HG02678 (cell line): ENCODE results near the gene UNKL.

Source experiments
- ATAC-seq: cut with Tn5 transposase; IDR thresholded peaks from one replicate; pipeline ENCODE4 v1.9.1; 2021; ENCODE audit warnings: mild to moderate bottlenecking, moderate library complexity; ENCODE audit not compliant: unreplicated experiment

The UNKL gene

DNA sequence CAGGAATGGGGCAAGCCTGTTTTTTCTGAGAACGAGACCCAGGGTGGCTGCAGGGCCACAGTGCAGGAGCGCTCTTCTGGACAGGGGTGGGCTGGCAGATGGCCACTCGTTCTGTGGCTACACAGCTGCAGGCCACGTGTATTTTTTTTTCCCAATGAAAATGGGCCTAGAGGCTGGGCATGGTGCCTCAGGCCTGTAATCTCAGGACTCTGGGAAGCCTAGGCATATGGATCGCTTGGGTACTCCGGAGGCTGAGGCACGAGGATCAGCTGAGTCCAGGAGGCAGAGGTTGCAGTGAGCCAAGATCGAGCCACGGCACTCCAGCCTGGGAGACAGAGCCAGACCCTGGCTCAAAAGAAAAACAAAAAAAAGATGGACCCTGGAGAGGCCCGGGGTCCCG, 6.8 kb downstream of the UNKL start:
- ATAC-seq = no peak

DNA sequence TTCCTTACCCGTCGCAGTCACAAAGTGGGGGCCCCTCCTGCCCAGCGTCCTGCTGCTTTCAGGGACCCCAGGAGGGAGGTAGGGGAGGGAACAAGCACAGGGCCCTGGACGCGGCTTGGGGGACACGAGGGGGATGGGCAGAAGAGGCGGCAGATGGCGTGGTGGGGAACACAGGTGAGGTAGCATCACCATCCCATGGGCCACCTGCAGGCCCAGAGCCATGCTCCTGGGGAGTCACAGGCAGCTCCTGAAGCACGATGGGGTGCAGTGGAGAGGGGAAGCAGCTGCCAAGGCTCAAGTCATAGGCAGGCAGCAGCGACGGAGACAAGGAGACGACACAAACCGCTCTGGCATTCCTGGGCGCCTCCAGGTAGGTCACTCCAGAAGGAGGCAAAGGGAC, 10.8 kb downstream of the UNKL start:
- ATAC-seq = no peak

DNA sequence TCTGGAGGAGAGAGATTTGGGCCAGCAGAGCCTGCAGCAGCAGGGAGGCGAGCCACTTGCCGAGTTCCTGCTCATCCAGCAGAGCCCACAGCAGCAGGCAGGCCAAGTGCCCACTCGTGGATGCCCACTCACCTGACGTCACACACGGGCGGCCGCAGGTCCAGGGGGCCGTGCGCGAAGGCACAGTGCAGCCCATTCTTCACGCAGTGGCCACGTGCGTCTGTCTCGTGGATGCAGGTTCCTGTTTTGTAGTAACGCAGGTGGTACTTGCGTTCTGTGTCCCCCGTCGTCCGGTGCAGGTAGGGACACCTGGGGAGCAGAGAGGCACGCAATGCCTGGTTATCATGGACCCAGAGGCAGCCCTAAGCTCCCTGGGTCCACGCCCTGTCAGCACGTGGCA, 11.5 kb downstream of the UNKL start:
- no peak for ATAC-seq

DNA sequence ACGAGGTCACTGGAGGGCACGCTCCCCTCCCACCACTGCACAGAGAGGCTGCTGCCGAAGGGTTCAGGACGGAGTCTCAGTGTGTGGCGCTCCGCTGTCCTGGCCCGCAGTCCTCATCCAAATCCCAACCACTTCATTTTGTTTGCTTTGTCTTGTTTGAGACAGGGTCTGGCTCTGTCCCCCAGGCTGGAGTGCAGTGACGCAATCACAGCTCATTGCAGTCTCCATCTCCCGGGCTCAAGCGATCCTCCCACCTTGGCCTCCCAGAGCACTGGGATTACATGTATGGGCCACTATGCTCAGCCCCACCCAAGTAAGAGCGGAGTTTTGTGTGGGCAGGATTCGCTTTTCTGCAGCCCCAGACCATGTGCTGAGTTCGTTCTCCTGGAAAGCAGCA, 12.7 kb downstream of the UNKL start:
- ATAC-seq = no peak

DNA sequence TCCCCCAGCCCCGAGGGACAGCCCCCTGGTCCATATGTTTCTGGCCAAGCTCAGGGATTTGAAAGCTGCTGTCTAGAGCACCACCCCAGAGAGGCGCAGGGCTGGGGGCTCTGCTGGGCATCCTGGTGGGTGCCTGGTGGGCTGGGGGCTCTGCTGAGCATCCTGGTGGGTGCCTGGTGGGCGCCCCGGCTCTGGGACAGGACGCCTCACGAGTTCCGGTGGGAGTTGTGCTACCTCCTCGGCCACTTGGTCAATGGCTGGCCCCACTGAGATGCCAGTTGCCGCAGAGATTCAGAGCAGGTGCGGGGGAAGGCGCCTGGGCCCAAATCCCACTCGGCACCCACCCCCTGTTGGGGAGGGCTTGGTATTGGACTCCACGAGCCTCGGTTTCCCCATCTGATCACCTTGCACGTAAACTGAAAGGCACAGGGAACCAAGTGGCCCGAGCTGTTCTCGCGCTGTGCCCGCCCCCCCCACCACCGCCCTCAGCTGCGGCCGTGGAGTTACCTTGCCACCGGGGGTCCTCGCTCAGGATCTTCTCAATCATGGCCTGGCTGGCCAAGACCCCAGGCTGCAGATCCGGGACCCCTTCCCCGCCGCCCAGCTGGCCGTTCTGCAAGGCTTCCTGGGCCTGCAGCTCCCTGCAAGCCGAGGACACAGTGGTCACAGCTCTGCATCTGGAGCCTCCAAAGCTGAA, 13.3 kb downstream of the UNKL start:
- no peak for ATAC-seq

DNA sequence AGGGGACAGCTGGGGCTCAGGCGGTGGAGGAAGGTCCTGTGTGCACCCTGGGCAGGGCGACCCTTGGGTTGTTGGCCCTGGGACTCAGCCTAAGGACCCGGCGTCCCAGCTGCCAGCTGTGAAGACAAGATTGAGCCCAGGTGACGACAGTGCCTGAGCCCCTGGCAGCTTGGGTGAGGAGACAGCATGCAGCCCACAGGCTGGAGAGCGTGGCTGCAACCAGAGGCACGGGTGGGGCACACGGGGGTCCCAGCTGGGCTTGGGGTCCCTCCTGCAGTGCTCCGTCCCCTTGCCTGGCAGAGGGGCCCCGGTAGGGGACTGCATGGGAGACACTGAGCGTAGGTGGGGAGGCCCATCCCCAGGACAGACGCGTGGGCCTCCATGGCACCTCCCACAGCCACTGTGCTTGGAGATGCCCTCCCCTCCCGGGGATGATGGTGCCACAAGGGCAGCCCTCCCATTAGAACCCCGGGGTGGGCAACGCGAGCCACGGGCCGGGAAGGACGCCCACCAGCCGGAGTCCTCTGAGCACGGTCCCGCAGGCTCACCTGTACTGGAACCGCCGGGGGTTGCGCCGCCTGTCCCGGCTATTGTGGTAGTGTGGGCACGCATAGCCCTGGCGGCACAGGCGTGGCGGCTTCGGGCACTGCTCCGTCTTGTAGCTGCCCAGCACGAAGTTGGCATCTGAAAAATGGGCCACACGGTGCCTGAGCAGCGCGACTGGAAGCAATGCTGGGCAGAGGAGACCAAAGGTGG, 15.5 kb downstream of the UNKL start:
- ATAC-seq = no peak

DNA sequence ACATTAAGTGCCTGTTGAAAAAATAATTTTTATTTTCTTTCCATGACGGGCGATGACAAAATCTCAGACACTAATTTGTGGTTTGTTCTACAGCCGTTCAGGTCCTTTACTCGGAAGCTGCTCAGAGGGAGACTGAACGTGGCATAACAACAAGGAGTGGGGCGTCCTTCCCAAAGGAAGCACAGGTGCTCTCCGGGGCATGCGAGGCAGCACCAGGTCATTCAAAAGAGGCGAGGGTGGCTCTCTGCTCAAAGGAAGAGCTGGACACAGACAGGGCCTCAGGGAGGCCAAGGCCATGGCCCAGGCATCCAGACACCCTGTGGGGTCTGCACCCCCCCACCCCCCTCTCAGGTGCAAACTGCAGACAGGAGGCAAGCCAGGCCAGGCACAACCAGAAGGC, 16.2 kb downstream of the UNKL start:
- ATAC-seq = no peak

DNA sequence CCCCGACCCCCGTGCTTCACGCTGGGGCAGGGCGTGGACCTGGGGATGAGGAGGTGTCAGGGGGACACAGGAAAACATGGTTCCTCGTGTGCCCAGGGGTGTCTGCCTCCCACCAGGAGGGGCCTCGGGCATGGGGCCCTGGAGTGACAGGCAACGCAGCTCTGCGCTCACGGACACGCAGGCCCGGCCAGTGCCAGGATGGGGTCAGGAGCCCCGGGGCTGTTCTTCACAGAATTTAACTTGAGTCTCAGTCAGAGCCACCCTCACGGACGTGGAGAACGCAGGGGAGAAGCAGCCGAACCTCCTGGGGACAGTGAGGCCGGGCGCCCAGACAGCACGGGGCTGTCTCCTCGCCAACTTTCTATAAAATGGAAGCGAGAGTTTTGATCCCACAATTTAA, 16.7 kb downstream of the UNKL start:
- ATAC-seq = no peak

DNA sequence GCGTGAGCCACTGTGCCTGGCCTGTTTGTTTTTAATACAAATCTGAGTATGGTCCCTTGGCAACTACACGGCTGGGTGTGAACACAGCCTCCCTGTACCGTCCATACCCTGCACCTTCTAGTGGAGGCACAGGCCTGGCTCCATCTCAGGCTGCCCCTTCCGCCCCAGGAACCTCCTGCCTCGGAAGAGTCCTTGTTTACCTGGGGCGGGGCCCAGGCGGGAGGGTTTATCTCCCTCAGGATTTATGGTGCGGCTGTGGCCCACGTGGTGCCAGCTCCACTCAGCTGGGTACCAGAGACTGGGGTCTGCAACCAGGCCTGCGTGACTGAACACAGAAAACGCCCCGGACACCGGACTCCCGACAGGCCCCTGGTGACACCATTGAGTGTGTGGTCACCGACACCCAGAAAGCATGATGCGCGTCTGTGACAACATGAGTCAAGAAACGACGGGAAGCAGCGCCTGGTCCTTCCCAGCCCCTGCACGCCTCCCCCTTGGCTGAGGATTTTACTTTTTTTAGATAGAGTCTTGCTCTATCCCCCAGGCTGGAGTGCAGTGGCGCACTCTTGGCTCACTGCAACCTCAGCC, 19.0 kb downstream of the UNKL start:
- no peak for ATAC-seq

DNA sequence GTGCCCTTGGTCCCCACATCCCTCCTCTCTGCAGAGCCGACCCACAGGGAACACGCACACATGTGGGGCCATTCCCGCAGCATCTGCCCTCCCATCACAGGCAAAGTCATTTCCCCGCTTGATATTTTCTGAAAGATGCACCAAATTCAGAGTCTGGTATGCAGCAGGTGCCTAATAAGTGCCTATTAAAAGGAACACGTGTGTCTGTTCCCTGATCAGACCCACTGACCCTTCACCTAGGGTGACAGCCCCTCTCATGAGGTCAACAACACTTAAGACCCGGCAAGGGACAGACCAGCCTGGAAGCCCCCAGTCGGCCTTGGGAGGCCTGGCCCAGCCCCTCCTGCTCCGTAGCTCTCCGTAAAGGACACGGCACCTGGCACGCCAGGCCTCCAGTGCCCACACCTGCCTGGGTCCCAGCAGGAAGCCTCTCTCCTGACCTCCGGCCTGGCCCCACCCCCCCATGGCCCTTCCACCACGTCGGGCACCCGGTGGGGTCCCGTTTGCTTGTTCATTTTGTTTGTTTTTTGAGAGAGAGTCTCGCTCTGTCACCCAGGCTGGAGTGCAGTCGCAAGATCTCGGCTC, 20.0 kb downstream of the UNKL start:
- ATAC-seq = no peak

DNA sequence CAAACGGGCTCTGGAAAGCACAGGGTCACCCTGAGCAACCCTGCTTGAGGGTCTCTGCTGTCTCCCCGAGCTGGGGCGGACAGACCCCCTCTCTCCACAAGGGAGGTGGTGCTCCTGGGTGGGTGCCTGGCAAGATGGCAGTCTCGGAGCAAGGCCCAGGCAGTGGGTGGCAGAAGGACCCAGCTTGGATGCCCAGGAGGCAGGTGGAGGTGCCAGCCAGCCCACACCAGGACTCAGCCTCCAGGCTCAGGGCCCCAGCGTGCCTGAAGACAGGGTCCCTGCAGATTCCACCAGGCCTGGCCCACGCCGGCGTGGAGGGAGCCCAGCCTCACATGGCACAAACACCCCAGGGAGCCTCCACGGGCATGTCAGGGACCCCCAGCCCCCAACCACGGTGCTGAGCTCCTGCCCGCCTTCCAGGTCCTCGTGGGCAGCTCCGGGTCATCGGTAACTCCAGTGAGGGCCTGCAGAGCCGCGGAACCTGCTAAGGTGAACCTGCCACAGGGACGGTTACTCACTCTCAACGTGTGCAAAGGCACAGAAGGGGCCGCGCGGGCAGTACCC, 20.8 kb downstream of the UNKL start:
- ATAC-seq = no peak

DNA sequence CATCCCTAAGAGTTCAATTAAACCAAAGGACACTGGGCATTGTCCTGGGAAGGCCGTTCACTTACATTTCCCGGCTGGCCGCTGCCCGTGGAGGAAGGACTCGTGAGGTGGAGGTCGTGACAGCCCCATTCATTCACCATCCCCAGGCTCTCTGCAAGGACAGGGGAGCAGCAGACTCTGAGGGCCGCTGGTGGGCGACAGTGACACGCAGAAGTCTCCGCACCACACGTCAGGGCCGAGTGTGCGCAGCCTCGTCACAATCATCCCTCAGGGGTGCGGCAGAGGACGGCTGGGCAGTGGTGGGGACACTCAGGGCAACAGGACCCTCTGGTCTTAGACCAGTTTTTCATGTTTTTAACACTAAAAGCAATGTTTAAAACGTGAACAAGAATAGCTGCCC, 21.7 kb downstream of the UNKL start:
- no peak for ATAC-seq

DNA sequence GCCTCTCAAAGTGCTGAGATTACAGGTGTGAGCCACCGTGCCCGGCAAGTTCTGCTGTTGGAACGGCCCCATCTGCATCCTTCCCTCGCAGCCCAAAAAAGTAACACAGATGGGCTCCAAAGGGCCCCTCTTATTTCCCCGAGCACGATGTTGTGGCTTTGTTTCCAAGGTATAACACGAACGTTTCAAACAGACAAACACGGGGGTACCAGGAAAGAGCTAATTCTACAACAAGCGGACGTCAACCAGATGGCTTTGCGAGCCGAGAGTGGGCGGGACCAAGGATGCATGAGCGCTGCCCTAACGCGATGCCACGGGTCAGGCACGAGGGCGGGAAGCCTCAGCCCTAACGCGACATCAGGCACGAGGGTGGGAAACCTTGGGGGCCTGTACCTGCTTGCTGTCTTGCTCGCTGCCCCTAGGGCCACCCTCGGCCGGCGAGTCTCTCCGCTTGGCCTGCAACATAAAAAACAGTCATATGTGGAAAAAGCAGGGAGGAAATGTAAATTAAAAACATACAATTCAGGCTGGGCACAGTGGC, 24.2 kb downstream of the UNKL start:
- no peak for ATAC-seq

DNA sequence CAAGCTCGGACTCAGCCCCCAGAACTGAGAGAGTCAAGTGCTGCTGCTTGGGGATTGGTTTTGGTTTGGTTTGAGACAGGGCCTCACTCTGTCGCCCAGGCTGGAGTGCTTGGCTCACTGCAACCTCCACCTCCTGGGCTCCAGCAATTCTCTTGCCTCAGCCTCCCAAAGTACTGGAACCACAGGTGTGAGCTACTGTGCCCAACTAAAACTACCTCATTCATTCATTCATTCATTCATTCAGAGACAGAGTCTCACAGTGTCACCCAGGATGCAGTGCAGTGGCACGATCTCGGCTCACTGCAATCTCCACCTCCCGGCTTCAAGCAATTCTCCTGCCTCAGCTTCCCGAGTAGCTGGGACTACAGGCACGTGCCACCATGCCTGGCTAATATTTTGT, 24.7 kb downstream of the UNKL start:
- no peak for ATAC-seq

DNA sequence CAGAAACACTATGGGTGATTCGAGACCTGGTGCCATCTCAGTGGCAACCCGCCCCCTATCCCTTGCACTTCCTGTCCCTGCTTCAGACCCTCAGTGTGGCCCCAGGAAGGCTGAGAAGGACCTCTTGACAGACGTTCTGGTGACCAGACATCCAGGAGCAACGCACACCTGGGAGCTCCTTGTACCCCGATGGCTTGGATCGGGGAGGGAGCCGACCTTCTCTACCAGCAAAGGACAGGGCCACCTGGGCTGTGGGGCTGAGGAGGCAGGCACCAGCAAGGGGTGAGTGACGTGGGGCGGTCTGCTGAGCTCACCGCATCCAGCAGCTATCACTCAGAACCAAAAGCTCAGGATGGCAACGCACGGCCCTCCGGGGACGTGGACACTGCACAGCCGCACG, 27.2 kb downstream of the UNKL start:
- ATAC-seq = no peak

DNA sequence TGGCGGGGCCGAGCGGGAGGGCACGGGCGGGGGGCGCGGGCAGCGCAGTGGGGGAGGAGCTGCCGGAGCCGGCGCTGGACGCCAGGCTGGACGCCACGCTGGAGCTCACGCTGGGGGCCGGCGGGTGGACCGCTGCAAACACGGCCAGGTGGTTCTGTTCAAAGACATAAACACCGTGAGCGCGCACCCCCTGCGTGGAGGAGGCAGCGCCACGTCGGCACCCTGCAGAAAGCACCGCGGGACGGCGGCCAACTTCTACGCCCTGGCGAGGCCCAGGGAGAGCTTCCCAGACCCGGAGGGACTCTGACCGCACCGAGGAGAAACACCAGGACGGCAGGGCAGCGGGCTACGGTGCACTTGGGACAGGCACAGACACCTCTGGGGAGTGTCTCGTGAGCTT, 29.3 kb downstream of the UNKL start:
- ATAC-seq = no peak

DNA sequence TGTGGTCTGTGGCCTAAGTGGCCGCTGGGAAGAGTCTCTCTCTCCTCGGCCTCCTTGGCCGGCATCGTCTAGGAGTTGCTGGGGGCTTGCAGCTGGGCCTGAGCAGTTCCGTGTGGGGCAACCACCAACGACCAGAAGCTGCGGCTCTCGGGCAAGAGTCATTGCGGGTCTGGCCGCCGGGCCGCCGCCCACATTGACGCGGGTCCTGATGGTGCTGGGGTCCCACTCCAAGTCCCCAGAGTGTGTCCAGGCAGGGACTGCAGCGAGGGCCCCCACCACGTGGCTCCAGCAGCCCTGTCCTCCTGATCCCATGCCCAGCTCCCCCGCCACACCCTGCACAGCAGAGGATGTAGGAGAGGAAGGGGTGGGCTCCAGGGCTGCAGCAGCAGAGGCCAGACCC, 30.9 kb downstream of the UNKL start:
- ATAC-seq = no peak

DNA sequence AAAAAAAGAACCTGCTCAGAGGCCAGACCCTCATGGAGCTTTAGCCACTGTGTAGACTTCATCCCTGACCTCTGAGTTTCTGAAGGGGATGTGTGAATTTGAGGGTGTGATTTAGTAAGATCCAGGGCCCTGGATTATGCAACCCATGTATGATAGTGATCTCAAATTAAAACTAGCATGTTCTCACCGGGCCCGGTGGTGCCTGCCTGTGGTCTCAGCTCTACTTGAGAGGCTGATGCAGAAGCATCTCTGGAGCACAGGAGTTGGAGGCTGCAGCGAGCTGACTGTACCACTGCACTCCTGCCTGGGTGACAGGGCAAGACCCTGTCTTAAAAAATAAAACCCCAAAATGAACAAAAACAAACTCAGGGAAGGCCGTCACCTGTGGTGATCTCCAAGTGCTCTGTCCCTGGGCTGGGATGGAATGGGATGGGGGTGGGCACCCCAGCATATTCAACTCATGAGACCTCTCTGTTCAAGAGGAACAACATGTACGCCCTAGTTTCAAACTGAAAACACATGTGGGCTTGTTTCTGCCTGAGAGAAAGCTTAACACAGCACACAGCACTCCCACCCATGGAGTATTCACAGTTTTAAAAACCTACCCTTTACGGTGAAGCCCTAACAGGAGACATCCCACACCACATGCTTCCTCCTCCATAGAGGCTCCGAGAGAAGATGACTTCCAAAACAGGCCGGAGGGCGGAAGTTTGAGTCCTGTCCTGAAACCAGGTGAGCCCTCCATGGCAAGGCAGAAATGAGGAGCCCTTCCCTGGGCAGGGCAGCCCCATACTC, 32.7 kb downstream of the UNKL start:
- ATAC-seq = no peak

DNA sequence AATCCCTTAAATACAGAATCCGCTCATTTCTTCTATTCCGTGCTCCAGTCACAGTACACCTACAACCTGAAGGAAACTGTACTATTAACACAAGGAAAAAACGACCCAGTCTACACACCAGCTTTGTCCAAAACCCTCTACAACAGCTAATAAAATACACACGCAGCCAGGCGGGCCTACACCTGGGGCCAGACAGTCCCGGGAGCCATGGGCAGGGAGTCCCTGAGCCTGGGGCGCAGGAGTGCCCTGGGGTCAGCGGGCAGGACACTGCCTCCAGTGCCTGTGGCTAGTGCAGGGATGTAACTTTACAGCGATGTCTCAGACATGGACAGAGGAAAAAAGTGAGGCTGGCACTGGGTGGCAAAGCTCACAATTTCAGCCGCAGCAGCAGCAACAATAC, 34.3 kb downstream of the UNKL start:
- no peak for ATAC-seq

DNA sequence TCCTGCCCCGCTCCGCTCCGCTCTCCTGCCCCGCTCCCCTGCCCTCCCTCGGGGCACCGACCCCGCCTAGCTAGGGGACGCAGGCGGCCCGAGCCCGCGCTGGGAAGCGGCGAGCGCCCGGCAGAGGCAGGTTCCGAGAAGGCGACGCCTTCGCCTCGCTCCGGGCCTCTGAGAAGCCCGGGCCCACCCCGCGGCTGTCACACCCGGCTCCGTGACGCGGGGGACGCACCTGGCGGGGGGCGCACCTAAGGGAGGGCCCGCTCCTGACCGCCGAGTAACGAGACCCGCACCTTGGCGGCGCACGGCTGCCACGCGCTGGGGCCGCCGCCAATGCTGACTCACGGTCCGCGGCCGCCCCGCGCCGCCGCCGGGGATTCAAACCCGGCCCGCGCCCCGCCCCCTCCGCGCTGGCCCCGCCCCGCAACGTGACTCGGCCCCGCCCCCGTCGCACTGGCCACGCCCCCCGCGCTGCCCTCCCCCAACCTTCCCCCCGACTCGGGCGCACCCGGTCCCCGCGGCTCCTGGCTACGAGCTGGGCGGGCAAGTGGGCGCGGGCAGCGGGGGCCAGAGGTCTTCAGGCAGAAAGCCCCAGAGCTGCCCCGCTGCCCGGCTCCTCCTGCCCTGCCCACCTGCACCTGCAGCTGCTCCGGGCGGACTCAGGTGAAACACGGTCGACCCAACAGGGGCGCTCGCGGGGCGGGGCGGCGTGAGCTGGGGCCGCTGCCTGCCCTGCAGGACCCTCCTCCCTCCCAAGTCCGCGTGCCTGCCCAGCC, 35.0 kb downstream of the UNKL start:
- no peak for ATAC-seq
